Measurements from ENCODE around the gene PON2. TPM values are rescaled to one million over a fixed set of nuclear protein-coding genes. Genes with fewer than 3 reads are reported as not detected.

Gene PON2
- total and polyA plus RNA-seq, 10 of the 15 experiments (the other 5 are each of a cell fraction or from before 2014, with no cell fraction given): 22.9 to 127 (median 46.1) TPM

DNA sequence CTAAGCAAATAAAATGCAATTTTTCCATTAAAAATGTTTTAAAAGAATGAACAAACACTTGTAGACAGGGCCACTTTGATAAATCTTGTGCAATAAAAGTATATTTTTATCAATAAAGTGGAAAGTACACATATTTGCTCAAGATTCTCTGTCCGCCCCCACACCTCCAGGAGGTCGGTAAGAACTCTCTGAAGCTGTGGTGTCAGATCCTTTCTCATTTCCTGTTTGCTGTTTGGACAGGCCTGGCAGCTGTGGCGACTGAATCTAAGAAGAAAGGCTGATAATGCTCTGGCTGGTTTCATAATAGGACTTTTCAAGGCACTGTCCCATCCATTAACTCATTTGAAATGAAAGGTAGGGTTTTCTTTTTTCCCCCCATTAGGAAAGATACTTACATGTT is 35.6 kb upstream of the PON2 start (continued):
- TF ChIP-seq JUNB (IDR thresholded peaks at IDR 0.05) (0 out of 2 replicates have a peak, but pooled peaks have one; percentile 7), CUX1 (IDR thresholded peaks at IDR 0.05; ENCODE audit: insufficient replicate concordance, low read depth, low read length) (no peak), ZNF622 (IDR thresholded peaks at IDR 0.05) (no peak), HDAC6 (IDR thresholded peaks at IDR 0.05; ENCODE audit: unreplicated experiment) (no peak), CREB1 (IDR thresholded peaks at IDR 0.05; ENCODE audit: low read depth) (0 out of 2 replicates have a peak, but pooled peaks have one; percentile 10), TCF12 (IDR thresholded peaks at IDR 0.05; ENCODE audit: low read depth, low read length) (peak; percentile 78), E2F8 (IDR thresholded peaks at IDR 0.05; ENCODE audit: low read depth, partially characterized antibody) (no peak), SP1 (IDR thresholded peaks at IDR 0.05; ENCODE audit: low read depth, low read length) (no peak), NFYB (IDR thresholded peaks at IDR 0.05; ENCODE audit: insufficient read depth, low read depth, low read length) (no peak), RCOR1 (conservative IDR thresholded peaks at IDR 0.05; ENCODE audit: low read depth, low read length) (no peak), TCF7 (IDR thresholded peaks at IDR 0.05; ENCODE audit: borderline replicate concordance) (peak; percentile 40; the same call in 1 of the 2 replicates), RUNX3 (IDR thresholded peaks at IDR 0.05; ENCODE audit: low read length) (peak; percentile 81), CBX5 (IDR thresholded peaks at IDR 0.05; ENCODE audit: low read depth) (no peak), ZNF217 (IDR thresholded peaks at IDR 0.05) (no peak), ASH2L (IDR thresholded peaks at IDR 0.05; ENCODE audit: borderline replicate concordance, low read depth) (no peak), KAT2A (conservative IDR thresholded peaks at IDR 0.05; ENCODE audit: control insufficient read depth, low read depth, low read length) (no peak), ZNF274 (IDR thresholded peaks at IDR 0.05; ENCODE audit: insufficient read depth, insufficient read length) (no peak), MTA2 (IDR thresholded peaks at IDR 0.05; ENCODE audit: low read depth) (peak; percentile 64), CHD1 (IDR thresholded peaks at IDR 0.05; ENCODE audit: low read depth, low read length) (no peak), RAD51 (IDR thresholded peaks at IDR 0.05) (no peak), RAD21 (IDR thresholded peaks at IDR 0.05; ENCODE audit: insufficient read depth, low read depth, low read length) (no peak)
- TF ChIP-seq, protein P1, sequence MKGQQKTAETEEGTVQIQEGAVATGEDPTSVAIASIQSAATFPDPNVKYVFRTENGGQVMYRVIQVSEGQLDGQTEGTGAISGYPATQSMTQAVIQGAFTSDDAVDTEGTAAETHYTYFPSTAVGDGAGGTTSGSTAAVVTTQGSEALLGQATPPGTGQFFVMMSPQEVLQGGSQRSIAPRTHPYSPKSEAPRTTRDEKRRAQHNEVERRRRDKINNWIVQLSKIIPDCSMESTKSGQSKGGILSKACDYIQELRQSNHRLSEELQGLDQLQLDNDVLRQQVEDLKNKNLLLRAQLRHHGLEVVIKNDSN (IDR thresholded peaks at IDR 0.05; ENCODE audit: borderline replicate concordance, extremely low read length, insufficient read depth, low read depth, low read length): no peak
- TF ChIP-seq, protein P2, sequence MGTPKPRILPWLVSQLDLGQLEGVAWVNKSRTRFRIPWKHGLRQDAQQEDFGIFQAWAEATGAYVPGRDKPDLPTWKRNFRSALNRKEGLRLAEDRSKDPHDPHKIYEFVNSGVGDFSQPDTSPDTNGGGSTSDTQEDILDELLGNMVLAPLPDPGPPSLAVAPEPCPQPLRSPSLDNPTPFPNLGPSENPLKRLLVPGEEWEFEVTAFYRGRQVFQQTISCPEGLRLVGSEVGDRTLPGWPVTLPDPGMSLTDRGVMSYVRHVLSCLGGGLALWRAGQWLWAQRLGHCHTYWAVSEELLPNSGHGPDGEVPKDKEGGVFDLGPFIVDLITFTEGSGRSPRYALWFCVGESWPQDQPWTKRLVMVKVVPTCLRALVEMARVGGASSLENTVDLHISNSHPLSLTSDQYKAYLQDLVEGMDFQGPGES (IDR thresholded peaks at IDR 0.05): no peak
